Psoas muscle (tissue), 8 donors: ENCODE data around the gene MMS19. TPM values are rescaled to one million over a fixed set of nuclear protein-coding genes. Genes with fewer than 3 reads are reported as not detected.

ENCODE experiments used
- ATAC-seq, 4 donors: fragments of 200-7000 bp; cut with Tn5 transposase; one replicate each; pipeline ENCODE4 v1.9.1; 2020; ENCODE audit warnings: moderate library complexity in 3 of 4, mild to moderate bottlenecking in 2 of 4
- DNase-seq, 2 donors: peaks; one replicate each; pipeline ENCODE4 v3.0.0-alpha.2; 2020
- H3K27ac ChIP-seq: fragments of 200-600 bp; one replicate; pipeline ENCODE4 v1.8.0; 2022
- H3K27me3 ChIP-seq, 3 donors: fragments of 200-600 bp in 1 of 3; one replicate each; pipeline versions ENCODE4 v1.6.1 to v1.8.0; 2013 to 2022; ENCODE audit warnings: low read length in 2 of 3, mild to moderate bottlenecking in 2 of 3, moderate library complexity in 1 of 3; ENCODE audit not compliant: insufficient read depth in 3 of 3
- H3K36me3 ChIP-seq, 2 donors: fragments of 200-600 bp in 1 of 2; one replicate each; pipeline versions ENCODE4 v1.6.1 to v1.8.0; 2013 to 2022; ENCODE audit warnings: low read depth in 1 of 2, mild to moderate bottlenecking in 1 of 2, moderate library complexity in 1 of 2; ENCODE audit not compliant: insufficient read depth in 1 of 2
- H3K4me1 ChIP-seq: fragments of 200-600 bp; one replicate; pipeline ENCODE4 v1.8.0; 2022
- H3K4me3 ChIP-seq: fragments of 200-600 bp; one replicate; pipeline ENCODE4 v1.8.0; 2022; ENCODE audit warnings: mild to moderate bottlenecking
- H3K9me3 ChIP-seq: fragments of 200-600 bp; one replicate; pipeline ENCODE4 v1.8.0; 2022
- WGBS, 3 donors: extraction: QIAGEN DNeasy Blood & Tissue Kit; methylation state at CpG; one replicate each; pipeline versions ENCODE4 v1.1.6 to v1.1.7; 2013; 5-methylcytosine and 5-hydroxymethylcytosine counted together
- intact Hi-C, 2 donors: fragments of 100-400 bp; cut with DNase I; formaldehyde crosslinking; loops; one replicate each; pipeline versions ENCODE4 v1.11.0 to v1.14.2; 2022
- polyA plus RNA-seq, 3 donors: library from polyadenylated mRNA; stranded (reverse); fragments of 200-250 nt; gene quantifications; one replicate each; pipeline ENCODE4 v1.2.3, GENCODE V29; 2013
- total RNA-seq, 4 donors: library from RNA; stranded (reverse); fragmentation: NEBNext Ultra II Directional in 2 of 4; extraction: Animal tissue kit (Norgen Biotek cat#: 25700) in 2 of 4; gene quantifications; one replicate each; pipeline versions ENCODE4 v1.2.1 to v1.2.4, GENCODE V29; 2021 to 2023
- TF ChIP-seq, protein P1 (sequence below): fragments of 200-600 bp; IDR thresholded peaks from one replicate; pipeline ENCODE4 v1.8.0; 2022; ENCODE audit warnings: antibody characterized with exemption
- donor health status: healthy with polysubstance abuse.
- donor health status: DM: no; HTN: no; CAD: no; lungs with moderate emphysema.
- donor health status: Bipolar disorder and iron deficiency.
- donor health status: healthy.
- donor health status: DM: yes; HTN: yes; CAD: no.
- donor health status: DM: no; HTN: no; CAD: no.
- donor health status: DM: no; HTN: no; CAD: no.
- donor health status: DM: yes; HTN: yes; CAD: no.

The MMS19 gene
- total and polyA plus RNA-seq, 7 donors: 29.8 to 47.6 (median 35.1) TPM

GRCh38 chr10:97444212-97444611, 54.0 kb downstream of the MMS19 start:
- Histone ChIP-seq H3K27me3 (no peaks in the 10 kb centered on the region), H3K4me3 (no peak overlapping the region), H3K36me3 (peaks cover 0 to 38% of the 10 kb centered on the region in 2 donors), H3K27ac (no peak overlapping the region), H3K4me1 (peaks cover 29% of the 10 kb centered on the region), H3K9me3 (no peaks in the 10 kb centered on the region)
- 91 to 96% (median 92%) methylated on average over 1 of the region's 1 CpG for WGBS, 3 donors
- ATAC-seq (no peak), DNase-seq (no peak)
- intact Hi-C loops: no loop called here
- TF ChIP-seq, protein P1, sequence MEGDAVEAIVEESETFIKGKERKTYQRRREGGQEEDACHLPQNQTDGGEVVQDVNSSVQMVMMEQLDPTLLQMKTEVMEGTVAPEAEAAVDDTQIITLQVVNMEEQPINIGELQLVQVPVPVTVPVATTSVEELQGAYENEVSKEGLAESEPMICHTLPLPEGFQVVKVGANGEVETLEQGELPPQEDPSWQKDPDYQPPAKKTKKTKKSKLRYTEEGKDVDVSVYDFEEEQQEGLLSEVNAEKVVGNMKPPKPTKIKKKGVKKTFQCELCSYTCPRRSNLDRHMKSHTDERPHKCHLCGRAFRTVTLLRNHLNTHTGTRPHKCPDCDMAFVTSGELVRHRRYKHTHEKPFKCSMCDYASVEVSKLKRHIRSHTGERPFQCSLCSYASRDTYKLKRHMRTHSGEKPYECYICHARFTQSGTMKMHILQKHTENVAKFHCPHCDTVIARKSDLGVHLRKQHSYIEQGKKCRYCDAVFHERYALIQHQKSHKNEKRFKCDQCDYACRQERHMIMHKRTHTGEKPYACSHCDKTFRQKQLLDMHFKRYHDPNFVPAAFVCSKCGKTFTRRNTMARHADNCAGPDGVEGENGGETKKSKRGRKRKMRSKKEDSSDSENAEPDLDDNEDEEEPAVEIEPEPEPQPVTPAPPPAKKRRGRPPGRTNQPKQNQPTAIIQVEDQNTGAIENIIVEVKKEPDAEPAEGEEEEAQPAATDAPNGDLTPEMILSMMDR: no peak

GRCh38 chr10:97442277-97442676, 55.9 kb downstream of the MMS19 start:
- TF ChIP-seq, protein P1: no peak
- intact Hi-C loops: no loop called here
- Histone ChIP-seq H3K36me3 (peaks cover 3 to 57% of the 10 kb centered on the region in 2 donors), H3K4me3 (no peak overlapping the region), H3K4me1 (peaks cover 21% of the 10 kb centered on the region), H3K9me3 (no peaks in the 10 kb centered on the region), H3K27ac (no peak overlapping the region), H3K27me3 (no peaks in the 10 kb centered on the region)
- 93 to 100% (median 98%) methylated on average over 1 of the region's 1 CpG for WGBS, 3 donors
- ATAC-seq (no peak), DNase-seq (no peak)

DNA sequence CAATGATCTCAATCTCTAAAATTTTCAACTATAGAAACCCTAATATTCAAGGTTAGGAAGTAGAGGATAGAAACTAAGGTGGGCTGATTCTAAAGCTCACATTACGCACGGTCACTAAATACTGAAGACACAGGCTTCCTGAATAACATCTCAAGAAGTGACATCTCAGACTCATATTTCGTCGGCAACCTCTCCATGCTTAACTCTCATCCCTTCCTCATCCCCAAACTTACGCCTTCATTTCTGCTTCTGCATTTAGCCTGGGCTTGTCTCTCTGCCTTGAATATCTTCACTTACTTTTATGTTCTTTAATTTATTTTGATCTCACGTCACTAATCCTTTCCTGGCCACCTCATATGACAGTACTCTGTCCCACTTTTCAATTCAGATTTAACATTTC, 63.0 kb downstream of the MMS19 start:
- TF ChIP-seq, protein P1: no peak
- H3K9me3 ChIP-seq: no peaks in the 10 kb centered on the region
- intact Hi-C loops: no loop called here
- no peaks in the 10 kb centered on the region for H3K4me1 ChIP-seq
- H3K36me3 ChIP-seq: peaks cover 9 to 86% of the 10 kb centered on the region in 2 donors
- ATAC-seq (no peak), DNase-seq (no peak)
- H3K27ac ChIP-seq: no peak overlapping the region
- 86 to 96% (median 87%) methylated on average over 6 of the region's 6 CpGs for WGBS, 3 donors
- no peak overlapping the region for H3K4me3 ChIP-seq
- no peaks in the 10 kb centered on the region for H3K27me3 ChIP-seq

GRCh38 chr10:97434557-97434956, 63.7 kb downstream of the MMS19 start:
- H3K36me3 ChIP-seq: peaks cover 9 to 86% of the 10 kb centered on the region in 2 donors
- H3K27ac ChIP-seq: no peak overlapping the region
- no peaks in the 10 kb centered on the region for H3K4me1 ChIP-seq
- H3K9me3 ChIP-seq: no peaks in the 10 kb centered on the region
- WGBS, 3 donors: 77 to 90% (median 86%) methylated on average over 1 of the region's 1 CpG
- TF ChIP-seq, protein P1: no peak
- no peak overlapping the region for H3K4me3 ChIP-seq
- no peak for ATAC-seq
- no peak for DNase-seq
- intact Hi-C loops: no loop called here
- H3K27me3 ChIP-seq: no peaks in the 10 kb centered on the region

- intact Hi-C loops: no loop called here
Observed at GRCh38 chr10:97434055-97434454, 64.2 kb downstream of the MMS19 start.

More at GRCh38 chr10:97434055-97434454, 64.2 kb downstream of the MMS19 start:
- H3K36me3 ChIP-seq: peaks cover 9 to 85% of the 10 kb centered on the region in 2 donors
- TF ChIP-seq, protein P1: no peak
- DNase-seq (no peak), ATAC-seq (no peak)
- H3K9me3 ChIP-seq: no peaks in the 10 kb centered on the region
- no peak overlapping the region for H3K27ac ChIP-seq
- no peaks in the 10 kb centered on the region for H3K27me3 ChIP-seq
- H3K4me1 ChIP-seq: no peaks in the 10 kb centered on the region
- no peak overlapping the region for H3K4me3 ChIP-seq
